GM21367 (cell line): ENCODE results near the gene YEATS2.
"Not testable (repeated sequence)": the region's sequence is repeated elsewhere in the genome, so short reads cannot be mapped to it uniquely, and the experiment has no call there.

Source experiments
- ATAC-seq: cut with Tn5 transposase; IDR thresholded peaks from one replicate; pipeline ENCODE4 v1.9.1; 2021; ENCODE audit not compliant: unreplicated experiment

The YEATS2 gene

GRCh38 chr3:183711516-183711915, 13.9 kb downstream of the YEATS2 start:
- ATAC-seq: no peak

DNA sequence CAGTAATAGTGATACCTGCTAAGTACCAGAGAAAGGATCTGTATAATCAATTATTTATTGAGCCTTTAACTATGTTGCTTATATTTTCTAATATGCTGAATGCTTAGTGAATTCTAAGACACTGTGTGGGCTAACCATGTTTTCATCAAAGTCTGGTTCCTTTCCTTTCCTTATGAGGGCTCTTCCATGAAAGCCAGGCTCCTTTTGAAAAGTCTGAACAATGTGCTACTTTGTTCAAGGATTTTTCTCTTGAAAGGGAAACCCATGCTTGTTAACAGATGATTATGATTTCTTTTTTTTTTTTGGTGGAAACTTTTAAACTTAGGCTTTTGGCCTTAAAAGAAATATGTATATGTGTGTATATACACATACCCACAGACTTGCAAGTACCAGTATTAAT, 17.0 kb downstream of the YEATS2 start:
- ATAC-seq: no peak

GRCh38 chr3:183718012-183718411, 20.4 kb downstream of the YEATS2 start:
- ATAC-seq: no peak

DNA sequence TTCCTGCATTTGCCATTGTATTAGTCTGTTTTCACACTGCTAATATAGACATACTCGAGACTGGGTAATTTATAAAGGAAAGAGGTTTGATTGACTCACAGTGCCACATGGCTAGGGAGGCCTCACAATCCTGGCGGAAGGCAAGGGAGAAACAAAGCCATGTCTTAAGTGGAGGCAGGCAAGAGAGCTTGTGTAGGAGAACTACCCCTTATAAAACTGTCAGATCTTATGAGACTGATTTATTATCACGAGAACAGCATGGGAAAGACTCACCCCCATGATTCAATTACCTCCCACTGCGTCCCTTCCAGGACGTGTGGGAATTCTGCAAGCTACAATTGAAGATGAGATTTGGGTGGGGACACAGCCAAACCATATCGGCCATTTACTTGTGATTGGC, 27.8 kb downstream of the YEATS2 start:
- no peak for ATAC-seq

DNA sequence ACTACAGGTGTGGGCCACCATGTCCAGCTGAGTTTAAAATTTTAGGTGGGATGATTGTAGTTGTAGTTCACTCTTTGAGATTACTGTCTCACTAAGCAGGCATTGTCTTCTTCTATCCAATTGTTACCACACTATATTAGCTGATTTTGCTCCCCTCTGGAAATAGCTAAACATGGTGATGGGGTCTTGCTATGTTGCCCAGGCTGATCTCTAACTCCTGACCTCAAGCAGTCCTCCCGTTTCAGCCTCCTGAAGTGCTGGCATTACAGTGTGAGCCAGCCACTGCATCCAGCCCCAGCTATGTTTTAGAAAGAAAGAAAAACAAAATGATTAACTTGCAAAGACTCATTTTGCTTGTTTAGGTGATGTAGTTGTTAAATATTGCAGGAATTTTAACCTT, 30.6 kb downstream of the YEATS2 start:
- ATAC-seq: no peak

DNA sequence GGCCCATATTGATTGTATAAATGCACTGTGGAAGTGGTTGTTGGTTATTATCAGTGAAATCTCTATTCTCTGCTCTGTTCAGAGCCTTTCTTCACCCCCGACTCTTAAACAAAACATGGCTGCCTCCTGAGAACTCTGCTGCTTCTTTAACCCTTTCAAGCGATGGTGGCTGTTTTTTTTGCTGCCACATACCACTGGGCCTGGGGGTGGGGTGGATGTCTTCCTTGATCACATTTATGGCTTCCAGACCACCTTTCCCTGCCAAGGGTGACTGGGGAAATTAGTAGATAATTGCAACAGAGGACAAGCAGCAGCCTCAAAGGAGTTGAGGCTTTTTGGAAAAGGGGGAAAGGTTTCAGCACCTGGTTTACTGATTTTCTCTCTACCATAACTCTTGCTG, 32.8 kb downstream of the YEATS2 start:
- ATAC-seq: no peak

- ATAC-seq: no peak
These were observed 34.0 kb downstream of the YEATS2 start for GRCh38 chr3:183731611-183732010.

DNA sequence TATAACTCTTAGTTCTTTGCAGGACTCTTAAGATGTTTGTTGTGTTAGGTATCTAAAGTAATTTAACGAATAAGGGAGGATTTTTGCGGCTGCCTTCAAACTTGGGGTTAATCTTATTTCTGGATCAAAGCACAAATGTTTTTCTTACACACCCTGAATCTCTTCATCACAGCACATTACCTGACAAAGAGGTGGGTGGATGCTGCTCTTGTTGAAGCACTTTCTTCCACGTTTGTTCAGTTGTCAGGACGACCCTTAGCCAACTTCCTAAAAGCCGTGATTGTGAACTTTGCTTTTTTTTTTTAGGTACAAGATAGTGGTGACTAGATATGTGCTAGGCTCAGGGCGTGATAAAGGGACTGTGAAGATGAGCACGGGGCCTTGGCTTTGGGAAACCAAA, 36.0 kb downstream of the YEATS2 start:
- ATAC-seq: no peak

- ATAC-seq: no peak
These were observed 37.3 kb downstream of the YEATS2 start for GRCh38 chr3:183734750-183735494.

DNA sequence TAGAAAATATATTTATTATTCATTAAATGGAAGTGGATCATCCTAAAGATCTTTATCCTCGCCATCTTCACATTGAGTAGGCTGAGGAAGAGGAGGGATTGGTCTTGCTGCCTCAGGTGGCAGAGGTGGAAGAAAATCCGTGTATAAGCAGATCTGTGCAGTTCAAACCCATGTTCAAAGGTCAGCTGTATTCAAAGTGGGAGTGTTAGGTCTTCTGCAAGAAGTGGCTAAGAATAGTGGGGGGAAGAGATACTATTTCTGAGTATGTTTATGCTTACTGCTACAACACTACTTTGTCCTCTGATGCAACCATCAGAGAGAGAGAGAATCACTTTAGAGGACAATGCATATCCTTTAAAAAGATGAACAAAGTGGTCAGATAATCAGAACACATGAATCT, 39.5 kb downstream of the YEATS2 start:
- no peak for ATAC-seq

DNA sequence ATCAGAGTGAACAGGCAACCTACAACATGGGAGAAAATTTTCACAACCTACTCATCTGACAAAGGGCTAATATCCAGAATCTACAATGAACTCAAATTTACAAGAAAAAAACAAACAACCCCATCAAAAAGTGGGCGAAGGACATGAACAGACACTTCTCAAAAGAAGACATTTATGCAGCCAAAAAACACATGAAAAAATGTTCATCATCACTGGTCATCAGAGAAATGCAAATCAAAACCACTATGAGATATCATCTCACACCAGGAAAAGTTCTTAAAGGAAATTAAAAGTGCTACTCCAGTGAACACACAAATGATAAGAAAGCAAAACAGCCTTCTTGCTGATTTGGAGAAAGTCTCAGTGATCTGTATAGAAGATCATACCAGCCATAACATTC, 42.6 kb downstream of the YEATS2 start:
- not testable (repeated sequence) for ATAC-seq

- no peak for ATAC-seq
These were observed 45.6 kb downstream of the YEATS2 start for GRCh38 chr3:183743231-183743630.

GRCh38 chr3:183745300-183746098, 47.9 kb downstream of the YEATS2 start:
- ATAC-seq: no peak

DNA sequence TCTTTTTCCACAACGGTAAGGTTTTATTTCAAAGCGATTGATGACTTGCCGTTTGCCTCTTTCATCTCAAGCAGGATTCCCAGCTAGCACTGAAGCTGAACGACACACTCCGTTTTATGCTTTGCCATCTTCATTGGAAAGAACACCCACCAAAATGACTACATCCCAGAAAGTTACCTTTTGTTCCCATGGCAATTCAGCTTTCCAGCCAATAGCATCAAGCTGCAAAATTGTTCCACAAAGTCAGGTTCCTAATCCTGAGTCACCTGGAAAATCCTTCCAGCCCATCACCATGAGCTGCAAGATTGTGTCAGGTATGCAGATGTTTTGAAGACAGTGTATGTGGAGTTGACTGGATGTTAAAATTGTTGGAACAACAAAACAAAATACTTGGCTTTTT, 56.5 kb downstream of the YEATS2 start:
- ATAC-seq: no peak

- no peak for ATAC-seq
These were observed 64.7 kb downstream of the YEATS2 start for GRCh38 chr3:183762304-183762703.

- no peak for ATAC-seq
These were observed 67.5 kb downstream of the YEATS2 start for GRCh38 chr3:183764847-183765731.

GRCh38 chr3:183766107-183766506, 68.5 kb downstream of the YEATS2 start:
- ATAC-seq: no peak

DNA sequence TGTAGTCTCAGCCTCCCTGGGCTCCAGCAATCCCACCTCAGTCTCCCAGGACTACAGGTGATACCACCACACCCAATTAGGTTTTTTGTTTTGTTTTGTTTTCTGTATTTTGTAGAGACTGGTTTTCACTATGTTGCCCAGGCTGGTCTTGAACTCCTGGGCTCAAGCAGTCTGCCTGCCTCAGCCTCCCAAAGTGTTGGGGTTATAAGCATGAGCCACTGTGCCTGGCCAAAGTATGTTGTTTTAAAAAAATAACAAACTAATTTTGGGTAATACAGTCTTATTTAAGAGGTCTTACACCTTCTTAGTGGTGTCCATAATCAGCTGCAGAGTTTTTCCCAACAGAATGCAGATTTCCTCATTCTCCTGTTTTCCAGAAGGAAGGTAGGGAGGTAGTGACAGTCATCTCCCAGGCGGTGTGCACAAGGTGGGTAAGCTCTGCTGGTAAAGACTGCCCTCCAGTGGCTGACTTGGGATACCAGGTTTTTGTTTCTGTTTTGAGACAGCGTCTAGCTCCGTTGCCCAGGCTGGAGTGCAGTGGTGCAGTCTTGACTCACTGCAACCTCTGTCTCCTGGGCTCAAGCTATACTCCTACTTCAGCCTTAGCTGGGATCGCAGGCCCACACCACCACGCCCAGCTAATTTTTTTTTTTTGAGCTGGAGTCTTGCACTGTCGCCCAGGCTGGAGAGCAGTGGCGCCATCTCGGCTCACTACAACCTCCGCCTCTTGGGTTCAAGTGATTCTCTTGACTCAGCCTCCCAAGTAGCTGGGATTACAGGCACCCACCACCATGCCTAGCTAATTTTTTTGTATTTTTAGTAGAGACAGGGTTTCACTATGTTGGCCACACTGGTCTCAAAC, 69.4 kb downstream of the YEATS2 start:
- ATAC-seq: no peak

DNA sequence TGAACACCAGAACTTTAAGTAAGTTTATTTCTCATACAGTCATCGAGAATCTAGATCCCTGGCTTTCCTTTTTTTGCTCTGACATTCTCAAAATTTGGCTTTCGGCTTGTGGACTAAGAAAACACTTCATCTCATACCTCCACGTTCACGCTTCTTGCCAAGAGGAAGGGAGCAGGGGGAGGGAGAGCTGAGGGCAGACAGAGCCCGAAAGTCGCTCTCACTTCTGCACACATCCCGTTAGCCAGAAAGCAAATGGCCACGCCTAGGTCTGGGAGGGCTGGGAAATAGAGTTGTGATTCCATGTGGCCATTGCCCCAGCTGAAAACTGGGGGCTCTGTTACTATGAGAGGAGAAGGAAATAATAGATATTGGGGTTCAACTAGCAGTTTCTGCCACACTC, 70.5 kb downstream of the YEATS2 start:
- ATAC-seq: no peak

GRCh38 chr3:183769453-183769852, 71.9 kb downstream of the YEATS2 start:
- ATAC-seq: no peak

GRCh38 chr3:183774631-183775030, 77.0 kb downstream of the YEATS2 start:
- no peak for ATAC-seq
